Right lobe of liver (tissue), 4 donors: ENCODE results near the gene LMLN.

Experiments
- POLR2A ChIP-seq: fragments of 450-650 bp; IDR thresholded peaks from one replicate; pipeline ENCODE4 v1.6.1; 2017; ENCODE audit warnings: antibody characterized with exemption, mild to moderate bottlenecking
- TF ChIP-seq, protein P1 (sequence below), 4 donors: fragments of 200-600 bp in 3 of 4; fragments of 450-650 bp in 1 of 4; IDR thresholded peaks; one replicate each; pipeline versions ENCODE4 v1.5.1 to v1.8.0; 2016 to 2022; ENCODE audit warnings: antibody characterized with exemption in 4 of 4, mild to moderate bottlenecking in 2 of 4
- donor health status: DM: no; HTN: no; CAD: no.
- donor health status: DM: no; HTN: no; CAD: no.
- donor health status: DM: no; HTN: yes; CAD: no.

GRCh38 chr3:198093112-198093679 lies 133.2 kb downstream of the LMLN start:
- TF ChIP-seq, protein P1, sequence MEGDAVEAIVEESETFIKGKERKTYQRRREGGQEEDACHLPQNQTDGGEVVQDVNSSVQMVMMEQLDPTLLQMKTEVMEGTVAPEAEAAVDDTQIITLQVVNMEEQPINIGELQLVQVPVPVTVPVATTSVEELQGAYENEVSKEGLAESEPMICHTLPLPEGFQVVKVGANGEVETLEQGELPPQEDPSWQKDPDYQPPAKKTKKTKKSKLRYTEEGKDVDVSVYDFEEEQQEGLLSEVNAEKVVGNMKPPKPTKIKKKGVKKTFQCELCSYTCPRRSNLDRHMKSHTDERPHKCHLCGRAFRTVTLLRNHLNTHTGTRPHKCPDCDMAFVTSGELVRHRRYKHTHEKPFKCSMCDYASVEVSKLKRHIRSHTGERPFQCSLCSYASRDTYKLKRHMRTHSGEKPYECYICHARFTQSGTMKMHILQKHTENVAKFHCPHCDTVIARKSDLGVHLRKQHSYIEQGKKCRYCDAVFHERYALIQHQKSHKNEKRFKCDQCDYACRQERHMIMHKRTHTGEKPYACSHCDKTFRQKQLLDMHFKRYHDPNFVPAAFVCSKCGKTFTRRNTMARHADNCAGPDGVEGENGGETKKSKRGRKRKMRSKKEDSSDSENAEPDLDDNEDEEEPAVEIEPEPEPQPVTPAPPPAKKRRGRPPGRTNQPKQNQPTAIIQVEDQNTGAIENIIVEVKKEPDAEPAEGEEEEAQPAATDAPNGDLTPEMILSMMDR (IDR thresholded peaks at IDR 0.05), result no peak
- no peak for TF ChIP-seq POLR2A
